GM18873 (cell line): Measurements from ENCODE around the gene RASAL2.

ENCODE experiments used
- ATAC-seq: cut with Tn5 transposase; IDR thresholded peaks from one replicate; pipeline ENCODE4 v1.9.1; 2021; ENCODE audit warnings: mild to moderate bottlenecking, moderate library complexity, moderate number of reproducible peaks; ENCODE audit not compliant: unreplicated experiment, low FRiP score

The RASAL2 gene

DNA sequence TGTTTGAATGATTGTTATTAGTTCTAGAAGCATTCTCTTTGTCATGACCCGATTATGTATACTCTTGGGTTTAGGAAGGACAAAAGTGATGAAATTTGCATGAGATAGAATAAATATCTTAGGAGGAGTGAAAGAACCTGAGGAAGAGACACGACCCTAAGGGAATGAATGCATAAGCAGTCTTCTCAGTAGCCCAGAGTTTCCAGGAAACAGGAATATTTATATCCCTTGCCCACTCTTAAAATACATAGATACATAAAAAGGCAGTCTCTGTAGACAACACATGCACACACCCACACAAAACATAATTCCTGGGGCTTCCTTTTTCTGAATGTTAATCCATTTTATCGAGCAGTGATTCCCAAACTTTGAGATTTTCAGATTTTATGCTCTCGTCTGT, 383.5 kb downstream of the RASAL2 start:
- no peak for ATAC-seq

DNA sequence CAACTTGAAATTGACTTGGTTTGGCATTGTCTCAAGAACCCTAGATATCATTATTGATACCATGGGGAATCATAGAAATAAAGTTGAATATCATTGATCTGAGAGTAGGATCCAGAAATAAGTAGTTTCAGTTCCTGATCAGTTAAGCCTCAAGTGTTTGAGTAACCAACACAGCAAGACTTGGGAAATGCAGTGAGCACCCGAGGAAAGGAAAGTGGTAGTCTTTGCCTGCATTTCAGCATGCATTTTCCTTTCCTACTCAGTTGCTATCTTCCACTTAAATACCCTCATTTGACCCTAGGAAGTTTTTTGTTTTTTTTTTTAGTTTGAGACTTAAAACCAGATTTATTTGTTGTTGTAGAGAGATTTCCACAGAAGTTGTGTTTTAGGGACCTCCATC, 383.9 kb downstream of the RASAL2 start:
- no peak for ATAC-seq

DNA sequence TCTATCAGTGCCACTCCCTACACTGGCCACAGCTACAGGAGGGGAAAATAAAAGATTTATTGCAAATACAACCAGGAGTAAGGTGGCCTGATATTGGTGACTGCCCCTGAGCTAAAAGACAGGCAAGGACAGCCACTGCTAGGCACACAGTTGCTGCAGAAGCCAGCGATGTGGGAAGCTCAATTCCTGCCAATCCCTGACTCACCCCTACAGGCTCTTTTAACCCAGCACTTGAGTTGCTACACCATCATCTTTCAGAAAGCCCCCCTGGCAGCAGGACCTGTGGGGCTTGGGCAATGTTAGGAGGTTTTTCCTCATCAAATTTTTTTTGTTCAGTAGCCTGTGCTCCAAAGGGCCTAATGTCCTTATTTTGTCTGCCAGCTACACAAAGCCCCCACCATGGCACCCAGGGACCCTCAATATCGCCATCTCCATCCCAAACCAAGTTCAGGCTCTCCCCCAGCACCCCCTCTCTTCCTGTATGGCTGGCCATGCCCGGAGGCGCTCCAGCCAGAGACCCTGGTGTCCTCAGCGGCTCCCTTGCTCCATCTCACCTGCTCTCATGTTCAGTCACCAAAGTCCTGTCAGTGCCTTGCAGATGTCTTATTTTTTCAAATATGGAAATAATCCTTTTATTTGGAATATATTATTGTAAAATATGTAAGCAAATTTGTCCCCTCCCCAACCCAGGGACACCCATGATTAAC, 389.5 kb downstream of the RASAL2 start:
- ATAC-seq: no peak

DNA sequence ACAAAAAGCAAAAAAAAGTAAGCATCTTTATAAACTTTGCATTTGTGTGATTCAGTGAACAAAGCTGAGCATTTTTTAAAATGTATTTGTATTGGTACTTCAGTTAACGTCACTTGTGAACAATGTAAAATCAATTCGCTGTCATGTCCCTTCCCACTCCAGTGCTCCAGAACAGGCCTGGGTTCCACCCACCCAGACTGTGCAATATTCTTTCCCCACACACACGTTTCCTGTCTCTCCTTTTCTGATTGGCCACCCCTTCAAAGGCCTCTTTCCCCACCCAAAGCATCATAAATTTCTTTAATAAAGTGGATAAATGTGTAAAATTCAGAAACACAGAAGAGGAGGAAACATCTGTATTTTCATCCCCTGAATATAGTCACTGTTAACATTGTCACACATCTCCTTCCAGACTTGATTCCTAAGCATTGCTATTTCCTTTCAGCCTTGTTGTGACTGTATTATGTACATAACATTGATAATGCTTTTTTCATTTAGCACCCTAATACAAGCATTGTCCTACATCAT, 390.9 kb downstream of the RASAL2 start:
- no peak for ATAC-seq

DNA sequence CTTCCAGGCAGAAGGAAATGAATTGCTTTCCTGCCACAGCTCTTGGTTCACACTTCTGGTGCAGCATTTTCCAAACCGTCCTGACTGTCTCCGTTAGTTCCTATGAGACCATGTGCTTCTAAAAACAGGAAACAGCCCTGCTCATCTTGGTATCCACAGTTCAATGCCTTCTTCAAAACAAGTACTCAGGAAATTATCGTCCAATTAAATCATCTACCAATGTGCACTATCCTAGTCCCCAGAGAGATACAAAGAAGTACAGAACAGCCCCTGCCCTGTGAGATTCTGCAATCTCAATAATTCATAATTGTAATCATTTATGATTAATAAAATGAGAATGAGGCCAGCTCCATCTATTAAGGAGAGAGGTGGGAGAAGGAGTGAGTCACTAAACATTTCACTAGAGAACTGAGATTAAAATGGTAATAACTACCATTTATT, 391.7 kb downstream of the RASAL2 start:
- no peak for ATAC-seq

DNA sequence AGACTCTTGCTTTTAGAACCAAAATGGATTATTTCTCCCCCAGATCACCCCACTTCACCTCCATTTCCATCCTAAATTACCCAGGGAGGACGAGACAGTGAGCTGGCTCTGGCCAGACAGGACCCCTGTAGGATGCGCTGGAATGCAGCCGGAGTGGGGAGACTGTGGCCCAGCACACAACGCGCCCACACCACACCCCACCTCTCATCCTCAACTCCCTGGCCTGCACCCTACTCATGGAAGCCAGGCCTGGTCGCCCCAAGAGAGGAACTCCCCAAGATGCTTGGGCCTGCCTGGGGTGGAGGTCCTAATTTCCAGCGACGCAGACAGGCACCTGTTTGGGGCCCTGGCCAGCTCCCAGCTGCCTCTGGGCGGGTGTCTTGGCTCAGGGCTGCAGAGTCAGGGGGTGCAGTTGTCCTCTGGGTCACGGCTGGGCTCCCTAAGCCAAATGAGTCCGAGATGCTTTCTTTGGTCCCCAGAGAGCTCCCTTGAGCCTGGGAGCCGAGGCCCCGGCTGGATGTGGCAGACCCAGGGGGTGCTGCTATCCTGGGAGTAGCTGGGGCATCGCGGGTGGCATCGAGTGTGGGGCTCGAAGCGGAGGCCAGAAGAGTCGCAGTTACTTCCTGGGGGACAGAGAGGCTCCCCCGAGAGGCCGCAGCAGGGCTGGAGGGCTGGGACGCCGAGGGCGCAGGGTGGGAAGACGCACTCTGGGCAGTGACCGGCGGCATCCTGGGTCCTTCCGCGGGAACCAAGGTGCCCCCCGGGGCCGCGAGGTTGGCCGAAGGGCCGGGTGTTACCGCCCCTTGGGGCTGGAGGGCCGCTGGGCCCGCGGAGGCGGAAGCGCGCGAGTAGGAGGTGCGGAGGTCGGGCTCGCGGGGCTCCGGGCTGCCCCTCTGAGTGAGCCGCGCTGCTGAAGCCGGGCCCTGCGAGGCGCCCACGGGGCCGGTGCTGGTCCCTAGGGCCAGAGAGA, 392.5 kb downstream of the RASAL2 start:
- ATAC-seq: no peak

DNA sequence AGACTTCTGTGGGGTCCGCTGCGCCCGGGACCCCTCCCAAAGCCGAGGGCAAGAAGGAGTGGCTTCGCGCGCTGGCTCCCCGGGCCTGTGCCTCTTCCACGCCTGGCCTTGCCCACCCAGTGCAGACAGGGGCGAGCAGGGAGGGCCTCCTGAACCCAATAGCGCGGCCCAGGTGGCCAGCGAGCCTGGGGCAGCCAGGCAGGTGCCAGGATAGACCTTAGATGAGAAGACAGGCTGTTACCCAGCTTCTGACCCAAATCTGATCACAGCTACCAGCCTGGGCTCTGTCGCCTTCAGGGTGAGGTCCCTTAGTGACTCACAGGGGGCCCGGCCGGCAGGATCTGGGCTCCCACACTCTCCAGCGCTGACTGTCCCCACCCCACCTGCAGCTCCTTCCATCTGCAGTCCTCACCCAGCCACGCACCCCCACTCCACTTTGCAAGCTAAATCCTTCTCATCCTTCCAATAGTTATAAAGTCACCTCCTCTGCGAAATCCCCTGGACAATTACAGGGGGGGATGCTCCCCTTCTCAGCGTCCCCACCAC, 393.2 kb downstream of the RASAL2 start:
- ATAC-seq: no peak

DNA sequence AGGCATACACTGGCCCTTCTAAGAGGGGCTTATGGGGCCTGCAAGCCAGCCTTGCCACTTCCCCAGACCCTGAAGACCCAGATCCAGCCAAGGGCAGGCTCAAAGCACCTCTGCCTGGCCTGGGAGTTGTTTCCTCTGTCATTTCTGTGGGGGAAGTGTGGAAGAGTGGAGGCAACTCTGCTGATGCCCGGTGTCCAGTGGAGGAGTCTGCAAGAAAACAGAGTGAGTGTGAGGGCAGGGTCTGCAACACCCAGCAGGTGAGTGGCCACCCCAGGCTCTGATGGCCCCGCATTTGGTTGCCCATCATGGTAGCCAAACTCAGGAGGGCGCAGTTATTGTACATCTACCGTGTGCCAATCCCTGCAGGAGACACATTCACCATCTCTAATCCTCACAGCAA, 394.5 kb downstream of the RASAL2 start:
- ATAC-seq: no peak

DNA sequence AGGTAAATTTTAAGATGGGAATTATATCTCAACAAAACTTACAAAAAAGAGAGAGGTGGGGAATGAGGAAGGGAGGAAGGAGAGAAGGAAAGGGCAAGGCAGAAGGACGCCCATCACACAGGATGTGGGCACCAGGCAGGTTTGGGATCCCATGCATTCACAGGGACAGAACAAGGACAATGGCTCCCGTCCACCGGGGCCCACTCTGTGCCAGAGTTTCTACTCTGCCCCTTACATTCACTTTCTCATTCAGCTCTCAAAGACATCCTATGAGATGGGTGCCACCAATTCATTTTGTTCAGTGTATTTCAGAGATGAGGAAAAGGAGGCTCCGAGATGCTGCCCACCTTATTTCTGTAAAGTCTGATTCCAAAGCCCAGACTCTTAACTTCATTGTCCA, 395.5 kb downstream of the RASAL2 start:
- ATAC-seq: no peak

DNA sequence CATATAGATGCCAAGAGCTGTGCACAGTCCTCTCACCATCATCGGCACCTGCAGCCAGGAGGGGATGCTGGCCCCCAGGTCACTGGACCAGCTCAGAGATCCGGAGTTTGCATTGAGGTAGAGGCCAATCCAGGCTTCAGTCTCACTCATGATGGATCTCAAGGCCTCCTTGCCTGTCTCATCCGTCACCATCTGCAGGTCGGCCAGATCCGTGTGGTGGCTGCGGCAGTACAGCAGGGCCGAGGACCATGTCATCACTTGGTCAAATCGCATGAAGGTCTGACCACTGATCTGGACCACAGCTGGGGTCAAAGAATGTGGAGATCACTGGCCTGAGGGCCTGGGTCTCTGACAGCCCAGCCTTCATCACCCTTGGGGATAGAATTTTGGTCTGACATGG, 396.2 kb downstream of the RASAL2 start:
- ATAC-seq: no peak

DNA sequence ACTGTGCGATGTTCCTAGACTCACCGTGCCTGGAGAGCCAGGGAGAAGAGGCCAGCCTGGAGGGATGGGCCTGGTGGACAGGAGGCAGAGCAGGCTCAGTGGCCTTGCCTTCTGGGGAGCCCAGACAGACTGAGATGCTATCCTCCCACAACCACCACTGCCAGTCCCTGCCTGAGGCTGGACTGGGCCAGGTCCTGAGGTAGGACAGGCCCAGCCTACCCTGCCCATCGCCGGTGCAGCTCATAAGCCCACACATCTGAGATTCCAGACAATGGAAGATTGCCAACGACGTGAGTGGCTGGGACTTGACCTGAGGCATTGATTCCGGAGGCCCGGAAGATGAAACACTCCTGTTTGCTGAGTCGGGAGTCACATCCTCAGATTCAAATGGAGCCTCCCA, 397.1 kb downstream of the RASAL2 start:
- no peak for ATAC-seq

DNA sequence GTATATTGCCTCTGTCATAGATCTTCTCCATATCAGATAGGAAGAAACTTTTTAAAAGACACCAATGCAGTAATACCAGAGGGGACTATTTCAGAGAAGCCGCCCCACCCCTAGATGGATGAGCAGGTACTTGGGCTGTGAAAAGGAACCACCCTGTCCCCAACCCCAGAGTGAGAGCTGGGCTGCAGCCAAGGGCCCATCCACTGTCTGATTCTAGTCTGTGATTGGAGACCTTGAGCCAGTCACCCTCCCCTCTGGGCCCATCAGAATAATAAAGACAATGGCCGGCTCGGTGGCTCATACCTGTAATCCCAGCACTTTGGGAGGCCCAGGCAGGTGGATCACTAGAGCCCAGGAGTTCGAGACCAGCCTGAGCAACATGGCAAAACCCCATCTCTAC, 397.8 kb downstream of the RASAL2 start:
- ATAC-seq: no peak

DNA sequence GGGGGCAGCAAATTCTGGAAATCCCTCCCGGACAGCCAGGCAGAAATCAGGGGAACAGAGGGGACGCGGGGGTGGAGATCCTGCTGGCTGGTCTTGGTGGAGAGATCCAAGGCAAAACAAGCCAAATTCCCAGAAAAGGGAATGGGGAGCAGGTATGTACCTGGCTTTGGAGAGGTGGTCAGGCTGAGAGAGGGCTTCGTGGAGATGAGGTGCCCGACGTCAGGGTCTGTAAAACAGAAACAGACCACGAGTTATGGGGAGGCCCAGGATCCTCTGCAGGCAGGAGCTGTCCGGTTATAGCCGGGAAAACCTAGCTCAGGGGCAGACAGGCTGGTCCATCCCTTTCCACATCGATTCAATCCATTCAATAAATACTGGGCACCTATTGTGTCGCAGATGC, 398.4 kb downstream of the RASAL2 start:
- no peak for ATAC-seq

DNA sequence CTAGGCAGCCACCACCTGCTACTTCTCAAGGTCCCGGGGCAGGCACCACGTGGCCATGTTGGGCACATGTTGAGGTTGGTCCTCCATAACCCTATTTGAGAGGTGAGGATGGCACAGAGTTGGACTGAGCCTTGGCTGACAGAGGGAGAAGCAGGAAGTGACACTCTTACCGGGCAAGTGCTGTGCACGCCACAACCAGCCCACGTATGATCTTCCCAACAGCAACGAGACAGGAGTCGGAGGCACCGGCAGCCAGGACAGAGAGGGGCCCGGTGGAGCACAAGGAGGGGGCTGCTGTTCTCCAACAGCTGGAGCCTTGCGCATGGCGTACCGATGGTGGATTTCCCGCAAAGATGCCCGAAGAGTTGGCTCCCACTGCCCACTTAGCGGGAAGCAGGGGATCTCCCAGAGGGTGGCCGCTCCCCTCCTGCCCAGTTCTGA, 399.4 kb downstream of the RASAL2 start:
- ATAC-seq: no peak

DNA sequence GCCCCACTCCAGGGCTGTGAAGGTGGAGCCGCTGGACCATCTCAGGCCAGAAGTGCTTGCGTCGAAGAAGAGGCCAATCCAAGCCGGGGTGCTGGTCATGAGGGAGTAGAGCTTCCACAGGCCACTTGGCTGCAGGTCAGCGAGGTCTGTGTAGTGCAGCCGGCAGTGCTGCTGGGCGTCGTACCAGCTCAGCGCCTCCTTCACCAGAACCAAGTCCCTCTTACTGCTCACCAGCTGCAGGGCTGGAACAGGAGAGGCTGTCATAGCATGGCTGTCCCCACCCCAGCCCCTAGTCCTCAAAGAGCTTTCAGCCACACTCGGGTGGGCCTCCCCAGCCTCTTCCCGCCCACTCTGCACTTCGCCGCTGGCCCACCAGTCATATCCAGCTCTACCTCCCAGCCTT, 400.7 kb downstream of the RASAL2 start:
- no peak for ATAC-seq

DNA sequence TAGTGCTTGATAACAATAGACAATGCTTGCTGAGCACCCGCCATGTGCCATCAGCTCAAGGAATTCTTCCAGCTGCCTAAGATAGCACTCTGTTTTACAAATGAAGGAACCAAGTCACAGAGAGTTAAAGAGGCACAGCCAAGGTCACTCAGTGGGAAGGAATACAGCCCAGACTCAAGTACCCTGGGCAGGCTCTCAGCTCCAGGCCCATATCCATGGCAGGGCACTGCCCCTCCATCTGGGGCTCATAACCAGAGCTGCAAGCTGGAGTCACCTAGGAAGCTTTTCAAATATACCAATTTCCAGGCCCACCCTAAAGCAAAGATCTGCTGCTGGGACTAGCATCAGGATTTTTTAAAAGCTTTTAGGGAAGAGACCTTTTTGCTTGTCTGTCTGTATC, 401.3 kb downstream of the RASAL2 start:
- no peak for ATAC-seq

DNA sequence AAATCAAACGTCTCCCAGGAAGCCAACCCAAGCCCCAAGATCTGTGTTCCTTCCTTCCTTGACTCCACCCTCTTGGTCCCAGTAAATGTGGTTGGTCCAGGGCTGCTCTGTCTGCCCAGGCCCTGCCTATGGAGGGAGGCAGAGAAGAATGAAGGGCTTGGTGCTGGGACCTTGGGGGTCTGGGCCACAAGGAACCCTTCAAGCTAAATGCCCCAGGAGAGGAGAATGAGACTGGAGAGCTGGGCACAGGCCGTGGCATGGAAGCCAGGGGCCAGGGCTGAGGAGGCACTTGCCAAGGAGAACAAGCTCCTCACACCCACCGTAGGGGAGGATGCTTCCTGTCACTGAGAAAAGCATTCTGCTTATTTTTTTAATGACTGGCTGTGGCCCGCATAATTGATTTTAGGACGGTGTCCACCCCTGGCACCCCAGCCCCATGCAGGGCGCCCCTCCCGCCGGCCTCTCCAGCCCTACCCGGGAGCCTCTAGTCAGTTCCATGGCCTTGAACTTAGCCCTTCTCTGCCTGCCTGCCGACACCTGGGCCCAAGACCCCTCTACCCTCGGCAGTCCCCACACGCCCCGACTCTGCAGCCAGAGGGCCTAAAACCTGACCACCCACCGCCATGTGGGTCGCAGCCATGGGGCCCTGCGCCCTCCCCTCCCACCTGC, 402.0 kb downstream of the RASAL2 start:
- no peak for ATAC-seq

DNA sequence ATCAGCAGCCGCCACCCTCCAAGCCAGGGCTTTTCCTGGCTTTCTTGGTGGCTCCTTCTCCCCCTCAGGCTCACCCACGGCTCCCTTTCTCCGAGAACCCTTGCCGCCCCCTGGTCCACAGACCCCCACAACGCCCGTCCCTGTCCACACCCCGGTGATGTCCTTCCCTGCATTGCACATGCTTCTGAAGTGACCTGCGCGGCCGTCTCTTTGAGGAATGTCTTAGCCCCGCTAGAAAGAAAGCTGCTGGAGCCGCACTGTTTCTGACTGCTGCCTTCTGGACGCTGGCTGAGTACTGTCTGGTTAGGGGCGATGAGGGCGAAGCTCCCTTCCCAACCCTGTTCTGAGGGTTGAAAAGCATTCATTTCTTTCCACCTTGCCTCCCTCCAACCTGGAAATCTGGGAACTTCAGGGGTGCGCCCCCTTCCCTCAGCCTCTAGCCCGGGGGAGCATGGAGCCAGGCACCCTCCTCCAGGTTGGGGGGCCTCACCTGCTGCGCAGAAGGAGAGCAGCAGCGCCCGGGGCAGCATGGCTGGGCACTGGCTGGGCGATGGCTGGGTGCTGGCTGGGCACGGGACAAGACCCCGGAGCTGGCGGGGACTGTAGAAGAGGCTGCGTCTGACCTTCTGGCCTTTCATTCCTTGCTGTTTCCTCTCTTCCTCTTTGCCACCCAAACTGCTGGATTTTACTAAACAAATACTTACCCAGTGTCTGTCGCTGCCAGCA, 402.7 kb downstream of the RASAL2 start, which contains the start of gene CLEC20A:
Gene CLEC20A, minus strand, starts transcription at position 555 of the 726 bp plus-strand sequence. Its CDS starts 25 bp downstream, at position 530.
- no peak for ATAC-seq

DNA sequence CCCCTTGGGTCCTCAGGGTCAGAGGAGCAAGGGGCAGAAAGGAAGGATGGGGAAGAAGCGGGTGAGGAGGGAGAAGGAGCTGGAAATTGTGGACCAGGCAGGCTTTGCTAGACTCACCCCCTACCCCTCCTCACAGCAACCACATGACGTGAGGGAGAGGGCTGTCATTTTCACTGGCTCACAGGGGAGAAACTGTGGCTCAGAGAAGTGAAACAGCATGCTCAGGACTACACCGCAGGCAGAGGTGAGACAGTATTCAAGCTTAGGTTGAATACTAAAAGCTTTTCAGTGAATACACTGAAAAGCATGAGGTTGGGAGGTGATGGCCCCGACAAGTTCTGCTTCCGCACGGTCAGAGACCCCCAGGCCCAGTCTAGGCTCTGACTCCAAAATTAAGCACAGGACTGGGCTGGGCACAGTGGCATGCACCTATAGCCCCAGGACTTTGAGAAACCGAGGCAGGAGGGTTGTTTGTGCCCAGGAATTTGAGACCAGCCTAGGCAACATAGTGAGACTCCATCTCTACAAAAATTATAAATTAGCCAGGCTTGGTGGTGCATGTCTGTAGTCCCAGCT, 404.1 kb downstream of the RASAL2 start:
- ATAC-seq: no peak
